Activated CD4-positive, alpha-beta T cell treated with anti-CD3 and anti-CD28 coated beads for 36 hours (primary cell): ENCODE results near the gene RPL23. TPM values are rescaled to one million over a fixed set of nuclear protein-coding genes. Genes with fewer than 3 reads are reported as not detected.

Source experiments
- ATAC-seq: fragments of 200-7000 bp; cut with Tn5 transposase; one replicate; pipeline ENCODE4 v1.10.0; 2021; ENCODE audit warnings: mild to moderate bottlenecking, moderate library complexity
- CTCF ChIA-PET: fragments of 350-600 bp; sonication (Branson Sonifier 250); formaldehyde crosslinking; loops from one replicate; lab custom pipeline; 2021; ENCODE audit warnings: antibody characterized with exemption; lab: Charles Lee
- POLR2A ChIA-PET: fragments of 350-600 bp; sonication (Branson Sonifier 250); formaldehyde crosslinking; loops from one replicate; lab custom pipeline; 2021; ENCODE audit warnings: antibody characterized with exemption, inconsistent platforms; lab: Charles Lee
- DNase-seq: peaks from one replicate; pipeline ENCODE4 v3.0.0-alpha.2; 2020
- H3K27ac Mint-ChIP-seq: one replicate; pipeline ENCODE4 v1.8.0; 2021; ENCODE audit warnings: mixed read lengths
- H3K27me3 Mint-ChIP-seq: one replicate; pipeline ENCODE4 v1.8.0; 2021; ENCODE audit warnings: mixed read lengths
- H3K36me3 Mint-ChIP-seq: one replicate; pipeline ENCODE4 v1.8.0; 2021; ENCODE audit warnings: low read depth, mixed read lengths
- H3K4me1 Mint-ChIP-seq: one replicate; pipeline ENCODE4 v1.8.0; 2021; ENCODE audit warnings: mixed read lengths
- H3K4me3 Mint-ChIP-seq: one replicate; pipeline ENCODE4 v1.8.0; 2021; ENCODE audit warnings: mild to moderate bottlenecking, moderate library complexity, mixed read lengths
- H3K9me3 Mint-ChIP-seq: one replicate; pipeline ENCODE4 v1.8.0; 2021; ENCODE audit warnings: low read depth, mixed read lengths
- intact Hi-C, 2 experiments: fragments of 100-400 bp; cut with DNase I in 1 of 2; cut with micrococcal nuclease in 1 of 2; formaldehyde crosslinking; loops; one replicate each; pipeline versions ENCODE4 v1.14.2 to v1.15.1; 2022 to 2024; cut with DNase I, micrococcal nuclease
- total RNA-seq, 2 experiments: library from RNA; stranded (reverse); gene quantifications; one replicate each; pipeline ENCODE4 v1.2.3, GENCODE V29; 2021

Gene RPL23
- 1,000 to 10,000 TPM; 1,886 to 1,896 TPM for total RNA-seq

DNA sequence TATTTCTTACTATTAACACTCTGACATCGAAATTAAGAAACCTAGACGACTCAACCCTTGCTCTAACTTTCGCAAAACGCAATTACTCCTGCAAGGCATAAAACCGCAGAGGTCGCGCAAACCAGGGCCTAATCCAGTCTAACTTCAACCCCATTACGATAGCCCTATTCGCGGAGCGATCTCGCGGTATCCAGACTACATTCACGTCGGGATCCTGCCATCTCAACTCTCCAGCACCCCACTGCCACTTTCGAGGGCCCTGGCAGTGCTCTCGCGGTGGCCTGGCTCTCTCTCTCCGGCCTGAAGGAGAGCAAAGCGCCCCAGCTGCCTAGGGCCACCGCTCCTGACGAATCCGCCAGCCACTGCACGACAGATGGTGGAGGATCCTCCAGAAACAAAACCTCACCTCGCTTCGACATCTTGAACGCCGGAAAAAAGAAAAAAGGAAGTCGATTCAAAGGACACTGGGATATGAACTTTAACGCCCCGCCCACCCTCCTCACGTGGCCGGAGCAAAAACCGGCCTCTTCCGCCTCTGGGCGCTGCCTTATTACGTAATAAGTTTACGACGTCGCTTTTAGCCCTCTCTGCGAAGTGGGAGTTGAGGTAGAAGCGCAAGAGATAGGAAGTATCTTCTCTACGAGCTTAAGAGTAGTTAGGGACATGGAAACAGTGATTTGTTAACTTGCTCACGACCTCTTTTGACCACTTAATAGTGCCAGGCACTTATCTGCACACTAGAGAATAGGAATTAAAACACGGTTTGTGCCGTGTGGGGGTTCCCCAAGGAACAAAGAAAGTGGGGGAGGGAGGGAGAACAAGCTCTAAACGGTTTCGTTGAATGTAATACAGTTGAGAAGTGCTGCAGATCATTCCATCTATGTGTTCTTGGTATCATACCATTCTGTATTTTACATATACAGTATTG is at the start of gene RPL23:
TSS of gene RPL23 (minus strand) at position 430 of the 928 bp plus-strand sequence. CDS start at position 419, 11 bp downstream.
- POLR2A ChIA-PET: interaction anchor here (0.5 to 3.0 kb wide), 15 partner anchors 9 to 614 kb away, joined by 3 to 36 read pairs (median 4); partner anchors contain the start of genes CWC25, LASP1 and MLLT6

DNA sequence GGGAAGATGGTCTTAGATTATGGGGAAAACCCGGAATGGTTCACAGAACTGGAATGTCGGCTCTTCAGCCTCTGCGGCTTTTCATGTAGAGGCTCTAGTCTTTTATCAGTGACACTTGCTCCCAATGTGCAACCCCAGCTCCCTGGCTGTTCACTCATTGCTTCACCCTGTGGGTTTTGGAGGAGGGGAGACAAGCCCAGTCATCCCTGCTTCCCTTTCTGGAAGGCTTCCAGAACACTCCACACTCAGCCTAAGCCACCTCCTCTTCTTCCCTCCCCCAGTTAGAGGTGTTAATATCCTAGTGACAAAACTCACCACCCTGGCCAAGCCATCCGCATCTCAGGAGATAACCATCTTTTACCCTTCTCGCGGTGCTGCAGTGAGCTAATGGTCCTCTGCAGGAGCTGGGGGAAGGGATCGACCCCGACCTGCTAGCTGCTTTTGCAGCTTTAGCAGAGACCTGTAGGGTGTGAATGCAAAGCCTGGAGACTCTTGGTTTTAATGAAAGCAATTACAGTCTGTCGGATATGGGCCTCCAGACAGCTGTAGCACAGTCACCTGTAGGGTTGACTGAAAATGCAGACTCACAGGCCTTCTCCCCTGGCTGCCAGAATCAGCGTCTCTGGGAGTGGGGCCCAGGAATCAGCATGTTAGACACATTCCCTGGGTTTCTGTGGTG is 47.6 kb upstream of the RPL23 start:
- ATAC-seq: no peak
- Mint-ChIP-seq H3K4me3 (no peak overlapping the region), H3K4me1 (peaks cover 59% of the 10 kb centered on the region), H3K27me3 (no peaks in the 10 kb centered on the region), H3K36me3 (peaks cover 66% of the 10 kb centered on the region), H3K27ac (peak overlapping the region; percentile 61), H3K9me3 (no peaks in the 10 kb centered on the region)
- intact Hi-C loops: no loop called here
- POLR2A ChIA-PET: interaction anchor here (0.6 to 1.2 kb wide), 2 partner anchors 31 to 40 kb away, joined by 3 read pairs; partner anchors contain the start of gene LASP1
- no peak for DNase-seq
- CTCF ChIA-PET: interaction anchor here (0.7 to 1.6 kb wide), 7 partner anchors 14 to 487 kb away, joined by 3 to 7 read pairs (median 4); partner anchors contain the start of gene LASP1NB

More for the DNA sequence above, at the start of gene RPL23:
- peak; percentile 96 for DNase-seq
- H3K4me3 Mint-ChIP-seq: peak within 1 kb of the TSS; percentile 99
- peaks cover 48% of the 10 kb centered on the region for H3K36me3 Mint-ChIP-seq
- CTCF ChIA-PET: interaction anchor here (0.5 to 3.1 kb wide), 13 partner anchors 14 to 348 kb away, joined by 3 to 9 read pairs (median 4); partner anchors contain the start of gene LASP1NB
- H3K4me1 Mint-ChIP-seq: peaks cover 46% of the 10 kb centered on the region
- peak within 1 kb of the TSS; percentile 99 for H3K27ac Mint-ChIP-seq
- intact Hi-C loops: loop anchor here (1.0 to 10.0 kb wide), 14 partner anchors 15 to 1127 kb away; partner anchors contain the start of genes CWC25 (in 2 of the 2), PSMB3 (in 2 of the 2), EPOP (in 1 of the 2) and FBXL20 (in 1 of the 2)
- peak; percentile 87 for ATAC-seq
- no peaks in the 10 kb centered on the region for H3K27me3 Mint-ChIP-seq
- H3K9me3 Mint-ChIP-seq: no peaks in the 10 kb centered on the region

- H3K27ac Mint-ChIP-seq: peak overlapping the region; percentile 98
- ChIA-PET CTCF (interaction anchor here (1.1 to 1.5 kb wide), 5 partner anchors 10 to 254 kb away, joined by 3 to 7 read pairs (median 4); no protein-coding TSS in a partner anchor), POLR2A (interaction anchor here (0.6 to 1.8 kb wide), 4 partner anchors 22 to 145 kb away, joined by 3 to 8 read pairs (median 4); partner anchors contain the start of gene RPL23)
- peak overlapping the region; percentile 70 for H3K4me3 Mint-ChIP-seq
- no peak for DNase-seq
- intact Hi-C loops: loop anchor here in 1 of 2 experiments (2.0 to 5.0 kb wide), 2 partner anchors 199 to 1292 kb away; partner anchors contain the start of gene SYNRG
- no peaks in the 10 kb centered on the region for H3K9me3 Mint-ChIP-seq
- peaks cover 60% of the 10 kb centered on the region for H3K4me1 Mint-ChIP-seq
- ATAC-seq: peak; percentile 2
- peaks cover 58% of the 10 kb centered on the region for H3K36me3 Mint-ChIP-seq
- H3K27me3 Mint-ChIP-seq: no peaks in the 10 kb centered on the region
Measured at GRCh38 chr17:38899421-38899820, 45.9 kb upstream of the RPL23 start.

DNA sequence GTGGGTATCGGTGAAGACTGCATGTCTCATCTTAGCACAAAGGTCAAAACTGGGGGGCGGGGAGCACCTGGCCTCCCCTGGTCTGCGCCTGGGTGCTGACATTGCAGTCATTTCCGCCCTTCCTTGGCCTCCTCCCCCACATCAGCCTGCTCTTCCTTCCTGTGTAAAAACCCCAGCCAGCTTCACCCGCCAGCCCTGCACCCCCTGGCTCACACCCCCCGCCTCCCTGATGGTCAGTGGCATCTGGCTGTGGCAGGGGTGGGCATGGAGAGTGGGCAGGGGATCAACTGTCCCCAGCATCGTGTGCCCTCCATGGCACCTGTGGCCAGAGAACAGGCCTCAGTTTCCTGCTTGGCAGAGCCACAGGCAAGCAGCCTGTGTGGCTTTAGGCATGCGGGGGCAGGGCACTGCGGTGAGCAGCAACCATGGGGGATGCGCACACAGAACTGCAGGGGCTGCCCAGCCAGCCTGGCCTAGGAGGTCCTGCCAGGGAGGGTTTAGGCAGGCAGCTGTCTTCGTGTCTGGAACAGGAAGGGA is 45.4 kb upstream of the RPL23 start:
- intact Hi-C loops: loop anchor here (1.0 to 5.0 kb wide), 7 partner anchors 27 to 1292 kb away; partner anchors contain the start of genes PIP4K2B (in 1 of the 2), PSMB3 (in 1 of the 2) and SYNRG (in 1 of the 2)
- DNase-seq (peak; percentile 95), ATAC-seq (peak; percentile 91)
- CTCF ChIA-PET: interaction anchor here (0.5 to 1.5 kb wide), 9 partner anchors 9 to 266 kb away, joined by 3 to 7 read pairs (median 3); no protein-coding TSS in a partner anchor
- POLR2A ChIA-PET: interaction anchor here (0.9 to 1.8 kb wide), 5 partner anchors 11 to 45 kb away, joined by 3 to 8 read pairs (median 4); partner anchors contain the start of gene RPL23
- H3K36me3 Mint-ChIP-seq: peaks cover 57% of the 10 kb centered on the region
- no peaks in the 10 kb centered on the region for H3K9me3 Mint-ChIP-seq
- peak overlapping the region; percentile 70 for H3K4me3 Mint-ChIP-seq
- H3K27ac Mint-ChIP-seq: peak overlapping the region; percentile 98
- H3K27me3 Mint-ChIP-seq: no peaks in the 10 kb centered on the region
- peaks cover 65% of the 10 kb centered on the region for H3K4me1 Mint-ChIP-seq

- CTCF ChIA-PET: interaction anchor here (0.5 to 1.5 kb wide), 11 partner anchors 9 to 266 kb away, joined by 3 to 7 read pairs (median 3); partner anchors contain the start of genes LASP1 and LASP1NB
- peak; percentile 67 for DNase-seq
- Mint-ChIP-seq H3K4me1 (peaks cover 68% of the 10 kb centered on the region), H3K27me3 (no peaks in the 10 kb centered on the region), H3K36me3 (peaks cover 53% of the 10 kb centered on the region), H3K9me3 (no peaks in the 10 kb centered on the region), H3K4me3 (peak overlapping the region; percentile 70), H3K27ac (peak overlapping the region; percentile 98)
- peak; percentile 47 for ATAC-seq
- intact Hi-C loops: loop anchor here (1.0 to 5.0 kb wide), 7 partner anchors 27 to 1291 kb away; partner anchors contain the start of genes PIP4K2B (in 1 of the 2), PSMB3 (in 1 of the 2) and SYNRG (in 1 of the 2)
- POLR2A ChIA-PET: interaction anchor here (0.9 to 1.8 kb wide), 5 partner anchors 11 to 44 kb away, joined by 3 to 8 read pairs (median 4); partner anchors contain the start of gene RPL23
Measured at GRCh38 chr17:38898291-38898679, 44.8 kb upstream of the RPL23 start.

GRCh38 chr17:38897671-38898290 is 44.3 kb upstream of the RPL23 start:
- ChIA-PET CTCF (interaction anchor here (0.5 to 1.5 kb wide), 10 partner anchors 8 to 255 kb away, joined by 3 to 7 read pairs (median 3); partner anchors contain the start of genes LASP1 and LASP1NB), POLR2A (interaction anchor here (0.9 to 1.8 kb wide), 5 partner anchors 27 to 52 kb away, joined by 3 to 8 read pairs (median 3); partner anchors contain the start of gene RPL23)
- peak; percentile 2 for ATAC-seq
- DNase-seq: no peak
- H3K4me1 Mint-ChIP-seq: peaks cover 70% of the 10 kb centered on the region
- peaks cover 48% of the 10 kb centered on the region for H3K36me3 Mint-ChIP-seq
- peak overlapping the region; percentile 70 for H3K4me3 Mint-ChIP-seq
- no peaks in the 10 kb centered on the region for H3K27me3 Mint-ChIP-seq
- intact Hi-C loops: loop anchor here (1.0 to 5.0 kb wide), 7 partner anchors 26 to 1290 kb away; partner anchors contain the start of genes PIP4K2B (in 1 of the 2), PSMB3 (in 1 of the 2) and SYNRG (in 1 of the 2)
- H3K27ac Mint-ChIP-seq: peak overlapping the region; percentile 98
- no peaks in the 10 kb centered on the region for H3K9me3 Mint-ChIP-seq

DNA sequence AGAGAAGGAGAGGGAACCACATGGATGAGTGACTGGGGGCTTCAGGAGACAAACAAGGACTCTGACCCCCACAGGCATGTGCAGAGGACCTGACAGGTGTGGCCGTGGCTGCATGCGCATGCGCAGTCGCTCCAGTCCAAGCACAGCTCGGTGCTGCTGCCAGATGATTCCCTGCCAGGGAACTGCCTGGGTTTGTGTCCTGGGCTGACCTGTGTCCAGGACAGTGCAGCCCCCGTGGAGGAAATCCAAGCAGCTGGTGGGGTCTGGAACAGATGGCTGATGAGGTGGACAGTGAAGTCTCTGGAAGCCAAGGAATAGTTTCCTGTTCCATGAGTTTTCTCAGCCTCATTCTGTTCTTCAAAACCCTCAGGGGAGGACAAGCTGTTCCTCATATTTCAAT is 43.7 kb upstream of the RPL23 start:
- no peak for ATAC-seq
- ChIA-PET POLR2A (interaction anchor here (0.9 to 1.3 kb wide), 3 partner anchors 26 to 51 kb away, joined by 3 read pairs; no protein-coding TSS in a partner anchor), CTCF (interaction anchor here (0.5 to 1.5 kb wide), 6 partner anchors 13 to 47 kb away, joined by 3 to 4 read pairs (median 3); partner anchors contain the start of gene LASP1)
- Mint-ChIP-seq H3K27me3 (no peaks in the 10 kb centered on the region), H3K36me3 (peaks cover 48% of the 10 kb centered on the region), H3K4me1 (peaks cover 76% of the 10 kb centered on the region), H3K27ac (peak overlapping the region; percentile 98), H3K4me3 (no peak overlapping the region), H3K9me3 (no peaks in the 10 kb centered on the region)
- intact Hi-C loops: loop anchor here in 1 of 2 experiments (5.0 kb wide), 1 partner anchor 1290 kb away; the partner anchor contains the start of gene SYNRG
- DNase-seq: no peak

DNA sequence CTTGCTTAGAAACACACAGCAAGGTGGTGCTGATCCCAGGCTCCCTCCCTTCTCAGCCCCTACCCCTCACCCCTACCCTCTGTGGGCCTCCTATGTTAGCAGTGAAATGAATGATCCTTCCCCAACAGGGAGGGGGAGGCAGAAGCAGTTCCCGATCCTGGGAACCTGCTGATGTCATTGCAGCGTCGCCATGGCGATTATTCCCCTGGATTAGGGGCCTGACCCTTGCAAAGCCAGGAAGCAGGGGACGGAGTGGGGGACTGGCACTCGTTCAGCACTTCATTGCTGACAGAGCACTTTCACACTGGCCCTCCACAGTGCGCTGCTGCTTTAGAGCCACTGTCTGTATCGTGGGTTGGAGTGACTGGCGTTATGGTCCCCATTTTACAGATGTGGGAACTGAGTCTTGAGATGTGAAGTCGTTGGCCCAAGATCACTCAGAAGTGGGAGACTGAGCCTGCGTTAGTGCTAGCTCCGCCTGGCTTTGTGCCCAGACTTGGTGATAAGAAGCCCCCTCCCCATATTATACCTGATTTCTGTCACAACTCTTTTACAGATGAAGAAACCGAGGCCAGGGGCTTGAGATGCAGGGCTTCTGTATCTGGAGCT is 42.9 kb upstream of the RPL23 start:
- H3K36me3 Mint-ChIP-seq: peaks cover 54% of the 10 kb centered on the region
- no peak overlapping the region for H3K4me3 Mint-ChIP-seq
- H3K27ac Mint-ChIP-seq: peak overlapping the region; percentile 58

GRCh38 chr17:38894276-38894675 is 40.8 kb upstream of the RPL23 start:
- intact Hi-C loops: no loop called here
- Mint-ChIP-seq H3K4me3 (no peak overlapping the region), H3K27me3 (no peaks in the 10 kb centered on the region), H3K4me1 (peaks cover 84% of the 10 kb centered on the region), H3K9me3 (no peaks in the 10 kb centered on the region), H3K36me3 (peaks cover 56% of the 10 kb centered on the region), H3K27ac (peak overlapping the region; percentile 59)
- ChIA-PET POLR2A (interaction anchor here (0.6 kb wide), 1 partner anchor 10 kb away, joined by 5 read pairs; no protein-coding TSS in a partner anchor), CTCF (interaction anchor here (0.7 to 1.4 kb wide), 5 partner anchors 10 to 1175 kb away, joined by 3 to 8 read pairs (median 3); partner anchors contain the start of genes LASP1NB and RPL23)
- no peak for DNase-seq
- no peak for ATAC-seq

More for the DNA sequence above, 42.9 kb upstream of the RPL23 start:
- DNase-seq: no peak
- Mint-ChIP-seq H3K9me3 (no peaks in the 10 kb centered on the region), H3K27me3 (no peaks in the 10 kb centered on the region), H3K4me1 (peaks cover 80% of the 10 kb centered on the region)
- intact Hi-C loops: loop anchor here in 1 of 2 experiments (5.0 kb wide), 1 partner anchor 1289 kb away; the partner anchor contains the start of gene SYNRG
- CTCF ChIA-PET: interaction anchor here (0.7 to 0.9 kb wide), 2 partner anchors 17 to 26 kb away, joined by 3 read pairs; no protein-coding TSS in a partner anchor
- POLR2A ChIA-PET: interaction anchor here (1.3 kb wide), 2 partner anchors 25 to 30 kb away, joined by 3 read pairs; no protein-coding TSS in a partner anchor
- ATAC-seq: no peak
